ENCODE results near the gene CDH15.

Gene CDH15

DNA sequence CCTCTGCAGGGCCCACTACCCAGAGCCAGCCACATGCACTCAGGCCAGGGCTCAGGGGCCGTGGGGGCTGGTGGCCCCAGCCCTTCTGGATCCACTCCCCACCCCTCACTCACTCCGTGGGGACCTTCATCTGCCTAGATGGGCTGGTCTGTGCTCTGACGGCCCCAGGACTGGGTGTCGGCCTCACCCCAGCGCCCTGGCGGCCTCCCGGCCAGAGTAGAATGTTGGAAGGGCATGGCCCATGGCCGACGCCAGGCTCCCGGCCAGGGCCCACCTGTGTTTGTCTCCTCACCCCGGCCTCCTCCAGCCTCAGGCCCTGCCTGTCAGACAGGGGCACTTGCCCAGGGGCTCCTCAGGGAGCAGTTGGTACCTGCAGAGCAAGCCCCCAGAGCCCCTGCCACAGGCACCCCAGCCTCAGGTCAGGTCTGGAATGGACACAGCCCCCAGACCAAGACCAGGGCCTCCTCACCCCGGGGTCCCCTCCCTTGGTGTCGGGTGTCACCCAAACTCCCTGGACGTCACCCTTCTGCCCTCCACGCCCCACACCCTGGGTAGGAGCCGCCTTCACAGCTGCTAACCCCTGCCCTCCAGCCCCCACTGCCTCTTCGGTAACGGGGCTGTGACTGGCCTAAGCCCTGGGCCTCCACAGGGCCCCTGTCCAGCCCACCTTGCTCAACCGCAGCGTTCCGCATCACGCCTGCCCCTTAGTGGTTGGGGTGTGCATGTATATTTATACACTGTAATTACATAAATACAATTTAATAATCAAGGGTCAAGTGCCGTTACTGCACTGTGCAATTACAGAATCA is 3.0 kb upstream of the CDH15 start:
- peaks cover 9% of the 10 kb centered on the region for H3K27me3 ChIP-seq (ENCODE audit: low read depth, low read length)

DNA sequence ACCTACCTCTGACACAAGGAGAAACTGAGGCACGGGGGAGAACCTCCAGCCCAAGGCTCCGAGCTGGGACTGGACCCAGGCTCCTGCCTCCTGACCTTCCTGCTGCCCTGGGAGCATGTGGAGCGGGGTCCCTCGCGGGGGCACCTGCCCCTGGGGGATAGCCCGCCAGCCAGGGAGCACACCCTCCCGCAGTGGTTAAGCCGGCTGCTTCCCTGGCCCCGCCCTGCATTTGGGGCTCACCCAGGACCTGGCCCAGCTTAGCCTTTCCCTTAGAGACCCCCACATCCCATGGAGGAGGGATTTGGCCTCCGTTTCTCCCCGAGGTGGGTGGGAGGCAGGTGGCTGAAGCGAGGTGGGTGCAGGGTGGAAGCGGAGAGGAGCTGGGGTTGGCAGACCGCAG is 1.8 kb upstream of the CDH15 start:
- no peak overlapping the region for H3K27ac ChIP-seq (ENCODE audit: low read length)
- no peaks in the 10 kb centered on the region for H3K36me3 ChIP-seq (ENCODE audit: control insufficient read depth in 1 of 2, insufficient read depth in 2 of 2, low read length in 2 of 2)
- H3K4me1 ChIP-seq (ENCODE audit: control insufficient read depth in 1 of 2, insufficient read depth in 2 of 2, low read length in 2 of 2), result peaks cover 0 to 20% of the 10 kb centered on the region in 2 donors
- H3K27me3 ChIP-seq (ENCODE audit: low read depth, low read length), result peaks cover 9% of the 10 kb centered on the region
- no peaks in the 10 kb centered on the region for H3K9me3 ChIP-seq (ENCODE audit: control insufficient read depth in 1 of 2, low read length in 2 of 2)
- H3K4me3 ChIP-seq (ENCODE audit: low read depth in 1 of 2, low read length in 2 of 2), result no peak overlapping the region

More for the DNA sequence above, 3.0 kb upstream of the CDH15 start:
- H3K9me3 ChIP-seq (ENCODE audit: control insufficient read depth in 1 of 2, low read length in 2 of 2), result no peaks in the 10 kb centered on the region
- H3K4me1 ChIP-seq (ENCODE audit: control insufficient read depth in 1 of 2, insufficient read depth in 2 of 2, low read length in 2 of 2), result peaks cover 0 to 20% of the 10 kb centered on the region in 2 donors
- no peaks in the 10 kb centered on the region for H3K36me3 ChIP-seq (ENCODE audit: control insufficient read depth in 1 of 2, insufficient read depth in 2 of 2, low read length in 2 of 2)
- no peak overlapping the region for H3K27ac ChIP-seq (ENCODE audit: low read length)
- no peak overlapping the region for H3K4me3 ChIP-seq (ENCODE audit: low read depth in 1 of 2, low read length in 2 of 2)

DNA sequence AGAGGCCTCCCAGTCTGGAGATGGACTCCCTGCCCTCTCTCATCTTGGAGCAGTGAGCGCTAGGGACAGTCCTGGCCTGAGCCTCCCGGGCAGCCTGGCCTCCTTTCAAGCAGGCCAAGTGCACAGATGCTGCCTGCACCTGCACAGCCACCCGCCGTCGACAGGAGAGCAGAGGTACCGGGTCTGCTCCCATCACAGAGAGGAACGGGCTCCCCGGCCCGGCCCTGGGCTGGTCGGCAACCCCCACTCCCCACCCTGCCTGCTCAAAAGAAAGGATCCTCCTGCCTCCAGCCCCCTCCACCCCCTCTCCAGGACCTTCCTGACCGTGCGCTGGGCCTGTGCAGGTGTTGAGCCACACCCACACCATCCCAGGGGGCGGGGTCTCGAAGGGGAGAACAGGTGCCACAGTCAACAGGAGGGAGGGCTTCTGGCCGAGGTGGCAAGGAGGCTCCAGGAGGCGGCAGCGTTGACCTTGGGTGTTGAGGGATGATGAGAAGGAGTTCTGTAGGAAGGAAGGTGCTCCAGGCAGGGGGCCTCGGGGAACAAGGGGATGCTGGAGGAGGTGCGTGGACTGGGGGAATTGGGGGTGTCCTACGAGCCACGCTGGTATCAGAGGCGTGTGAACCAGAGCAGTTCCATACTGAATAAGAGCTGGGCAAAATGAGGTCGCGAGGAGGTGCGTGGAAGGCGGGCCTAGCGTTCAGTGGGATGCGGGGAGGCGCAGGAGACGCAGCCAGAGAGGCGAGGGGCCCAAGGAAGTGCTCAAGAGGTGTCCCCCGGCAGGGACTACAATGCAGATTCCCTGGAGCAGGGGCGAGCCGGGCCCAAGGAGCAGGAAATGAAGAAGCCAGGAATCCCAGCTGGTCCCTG is 967 bp upstream of the CDH15 start:
- Histone ChIP-seq H3K27me3 (ENCODE audit: low read depth, low read length) (peaks cover 9% of the 10 kb centered on the region), H3K9me3 (ENCODE audit: control insufficient read depth in 1 of 2, low read length in 2 of 2) (no peaks in the 10 kb centered on the region), H3K27ac (ENCODE audit: low read length) (no peak overlapping the region), H3K36me3 (ENCODE audit: control insufficient read depth in 1 of 2, insufficient read depth in 2 of 2, low read length in 2 of 2) (no peaks in the 10 kb centered on the region), H3K4me3 (ENCODE audit: low read depth in 1 of 2, low read length in 2 of 2) (peak overlapping the region in 1 of 2 donors; percentile 21), H3K4me1 (ENCODE audit: control insufficient read depth in 1 of 2, insufficient read depth in 2 of 2, low read length in 2 of 2) (peaks cover 0 to 20% of the 10 kb centered on the region in 2 donors)

DNA sequence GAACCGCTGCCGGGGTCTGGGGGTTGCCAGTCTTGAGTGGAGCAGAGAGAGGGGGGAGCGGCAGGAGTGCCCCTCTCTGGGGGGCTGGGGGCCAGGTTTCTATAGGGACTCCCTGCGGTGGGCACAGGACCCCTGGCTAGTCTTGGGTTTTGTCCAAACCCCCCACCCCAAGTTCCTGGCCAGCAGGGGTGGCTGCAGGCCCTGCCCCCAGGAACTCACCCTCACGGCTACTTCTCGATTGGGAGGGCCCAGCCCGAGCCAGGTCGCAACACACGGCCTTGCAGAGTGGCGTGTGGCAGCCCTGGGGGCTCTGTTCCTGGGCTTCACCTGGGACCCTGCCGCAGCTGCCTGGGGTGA is 601 bp downstream of the CDH15 start:
- Histone ChIP-seq H3K27ac (ENCODE audit: low read length) (no peak overlapping the region), H3K9me3 (ENCODE audit: control insufficient read depth in 1 of 2, low read length in 2 of 2) (no peaks in the 10 kb centered on the region), H3K36me3 (ENCODE audit: control insufficient read depth in 1 of 2, insufficient read depth in 2 of 2, low read length in 2 of 2) (no peaks in the 10 kb centered on the region), H3K4me1 (ENCODE audit: control insufficient read depth in 1 of 2, insufficient read depth in 2 of 2, low read length in 2 of 2) (peaks cover 0 to 16% of the 10 kb centered on the region in 2 donors), H3K4me3 (ENCODE audit: low read depth in 1 of 2, low read length in 2 of 2) (no peak overlapping the region), H3K27me3 (ENCODE audit: low read depth, low read length) (peaks cover 9% of the 10 kb centered on the region)

DNA sequence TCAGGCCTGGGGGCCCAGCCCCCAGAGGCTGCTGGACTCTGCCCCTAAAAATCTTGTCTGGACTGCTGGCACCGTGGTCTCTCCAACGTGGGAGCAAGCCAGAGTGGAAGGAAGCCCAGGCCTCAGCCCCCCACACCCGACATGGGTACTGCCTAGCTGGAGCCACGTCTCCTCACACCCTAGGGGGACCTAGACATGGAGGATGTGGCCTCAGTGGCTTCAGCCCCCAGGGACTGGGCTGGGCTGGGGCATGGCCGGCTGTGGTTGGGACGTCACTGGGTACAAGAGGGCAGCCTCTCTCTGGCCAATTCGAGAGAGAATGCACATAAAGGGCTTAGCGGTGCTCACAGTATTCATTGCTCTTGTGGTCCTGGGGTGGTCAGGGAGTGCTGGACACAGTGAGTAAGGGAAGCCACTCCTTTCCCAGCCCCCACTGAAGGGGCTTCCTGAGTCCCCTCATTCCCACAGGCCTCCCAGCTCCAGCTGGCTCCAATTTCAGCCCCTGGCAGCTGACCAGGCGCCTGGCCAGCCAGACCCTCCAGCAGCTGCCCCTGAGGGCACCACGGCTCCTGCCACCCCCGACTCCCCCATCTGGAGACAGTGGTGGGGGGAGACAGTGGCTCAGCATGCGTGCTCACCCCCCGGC is 1.1 kb downstream of the CDH15 start:
- Histone ChIP-seq H3K4me3 (ENCODE audit: low read depth in 1 of 2, low read length in 2 of 2) (no peak overlapping the region), H3K4me1 (ENCODE audit: control insufficient read depth in 1 of 2, insufficient read depth in 2 of 2, low read length in 2 of 2) (peaks cover 0 to 13% of the 10 kb centered on the region in 2 donors), H3K36me3 (ENCODE audit: control insufficient read depth in 1 of 2, insufficient read depth in 2 of 2, low read length in 2 of 2) (no peaks in the 10 kb centered on the region), H3K27me3 (ENCODE audit: low read depth, low read length) (peaks cover 9% of the 10 kb centered on the region), H3K27ac (ENCODE audit: low read length) (no peak overlapping the region), H3K9me3 (ENCODE audit: control insufficient read depth in 1 of 2, low read length in 2 of 2) (no peaks in the 10 kb centered on the region)

DNA sequence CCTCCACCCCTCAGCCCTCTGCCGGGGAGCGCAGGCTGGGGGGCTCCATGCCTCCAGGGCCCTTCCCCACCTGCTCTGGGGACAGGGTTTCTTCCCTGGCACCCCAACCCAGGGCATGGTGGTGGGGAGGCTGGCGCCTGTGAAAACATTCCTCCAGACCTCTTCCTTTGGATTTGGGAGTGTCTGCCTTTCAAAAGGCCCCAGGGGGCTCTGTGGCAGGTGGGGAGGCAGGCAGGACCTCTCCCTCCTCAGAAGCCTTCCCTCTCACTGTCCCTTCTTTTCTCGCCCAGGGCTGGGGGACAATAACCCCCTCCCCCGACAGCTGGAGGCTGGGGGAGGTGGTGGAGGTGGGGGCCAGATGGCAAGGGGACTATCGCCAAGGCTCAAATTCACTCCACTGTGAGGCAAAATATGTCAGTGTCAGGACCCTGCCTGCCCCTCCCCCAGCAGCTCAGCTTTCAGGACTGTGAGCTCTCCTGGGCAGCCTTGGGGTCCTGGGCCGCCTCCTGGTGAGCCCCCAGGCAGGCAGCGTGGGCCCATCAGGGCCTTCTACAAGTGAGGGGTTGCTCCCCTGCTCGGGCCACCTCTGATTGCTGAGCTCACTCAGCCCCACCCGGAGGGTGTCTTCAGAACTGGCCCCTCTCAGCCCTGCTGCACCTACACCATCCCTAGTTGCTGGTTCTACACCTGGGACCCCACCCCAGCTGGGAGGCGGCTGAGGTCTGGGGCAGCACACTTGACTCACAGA is 1.8 kb downstream of the CDH15 start:
- peaks cover 9% of the 10 kb centered on the region for H3K27me3 ChIP-seq (ENCODE audit: low read depth, low read length)
- H3K4me3 ChIP-seq (ENCODE audit: low read depth in 1 of 2, low read length in 2 of 2), result no peak overlapping the region
- peaks cover 0 to 13% of the 10 kb centered on the region in 2 donors for H3K4me1 ChIP-seq (ENCODE audit: control insufficient read depth in 1 of 2, insufficient read depth in 2 of 2, low read length in 2 of 2)
- no peaks in the 10 kb centered on the region for H3K9me3 ChIP-seq (ENCODE audit: control insufficient read depth in 1 of 2, low read length in 2 of 2)
- H3K36me3 ChIP-seq (ENCODE audit: control insufficient read depth in 1 of 2, insufficient read depth in 2 of 2, low read length in 2 of 2), result no peaks in the 10 kb centered on the region
- no peak overlapping the region for H3K27ac ChIP-seq (ENCODE audit: low read length)

DNA sequence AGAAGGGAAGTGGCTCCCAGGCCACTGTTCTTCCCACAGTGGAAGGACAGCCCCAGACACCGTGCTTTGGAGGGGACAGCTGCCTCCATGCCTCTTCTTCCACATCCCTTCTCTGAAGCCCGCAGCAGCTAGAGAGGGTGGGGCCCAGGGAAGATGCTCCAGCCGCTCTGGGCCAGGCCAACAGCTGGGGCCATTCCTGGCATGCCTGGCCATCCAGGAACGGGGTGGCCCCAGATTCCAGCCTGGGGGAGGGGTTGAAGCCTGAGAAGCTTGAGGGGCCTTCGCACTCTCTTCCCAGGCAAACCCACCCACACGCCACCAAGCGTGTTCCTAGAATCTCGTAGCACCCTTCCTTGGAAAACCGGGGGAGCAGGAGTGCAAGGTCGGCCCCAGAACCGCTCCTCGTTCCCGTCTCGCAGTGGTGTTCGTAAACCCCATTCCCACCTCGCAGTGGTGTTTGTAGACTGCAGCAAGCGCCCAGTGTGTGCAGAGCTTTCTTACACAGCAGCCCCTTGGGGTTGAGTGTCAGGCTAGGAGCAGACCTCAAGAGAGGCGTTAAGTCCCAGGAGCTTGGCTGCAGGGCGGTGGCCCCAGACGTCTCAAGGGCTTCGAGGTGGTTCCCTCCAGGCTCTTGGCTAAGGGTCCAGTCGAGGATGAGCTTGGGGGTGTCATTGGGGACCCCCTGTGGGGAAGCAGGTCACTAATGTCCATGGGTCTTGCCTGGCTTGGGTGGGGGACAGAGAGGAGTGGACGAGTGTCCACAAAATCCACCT is 2.7 kb downstream of the CDH15 start:
- Histone ChIP-seq H3K27ac (ENCODE audit: low read length) (no peak overlapping the region), H3K27me3 (ENCODE audit: low read depth, low read length) (peaks cover 4% of the 10 kb centered on the region)

DNA sequence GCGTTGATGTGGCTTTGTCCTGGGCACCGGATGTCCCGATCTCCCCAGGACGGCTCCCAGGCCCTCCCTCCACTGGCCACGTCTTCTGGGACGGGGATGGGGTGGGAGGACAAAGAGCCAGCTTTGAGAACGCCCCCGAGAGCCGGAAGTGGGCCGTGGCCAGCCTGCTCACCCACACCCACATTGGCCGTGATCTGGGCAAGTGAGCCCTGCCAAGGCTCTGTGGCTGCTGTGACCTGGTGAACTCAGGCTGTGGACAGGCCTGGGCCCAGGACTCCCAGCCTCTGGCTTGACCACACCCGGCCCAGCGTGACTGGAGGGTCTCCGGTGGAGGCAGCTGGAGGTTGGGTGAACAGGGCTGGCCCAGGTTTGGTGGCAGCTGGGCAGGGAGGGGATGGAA is 3.3 kb downstream of the CDH15 start:
- Histone ChIP-seq H3K4me3 (ENCODE audit: low read depth in 1 of 2, low read length in 2 of 2) (no peak overlapping the region), H3K4me1 (ENCODE audit: control insufficient read depth in 1 of 2, insufficient read depth in 2 of 2, low read length in 2 of 2) (peaks cover 0 to 13% of the 10 kb centered on the region in 2 donors), H3K36me3 (ENCODE audit: control insufficient read depth in 1 of 2, insufficient read depth in 2 of 2, low read length in 2 of 2) (no peaks in the 10 kb centered on the region), H3K27me3 (ENCODE audit: low read depth, low read length) (peaks cover 4% of the 10 kb centered on the region), H3K9me3 (ENCODE audit: control insufficient read depth in 1 of 2, low read length in 2 of 2) (no peaks in the 10 kb centered on the region), H3K27ac (ENCODE audit: low read length) (no peak overlapping the region)

More for the DNA sequence above, 2.7 kb downstream of the CDH15 start:
- no peaks in the 10 kb centered on the region for H3K36me3 ChIP-seq (ENCODE audit: control insufficient read depth in 1 of 2, insufficient read depth in 2 of 2, low read length in 2 of 2)
- peaks cover 0 to 13% of the 10 kb centered on the region in 2 donors for H3K4me1 ChIP-seq (ENCODE audit: control insufficient read depth in 1 of 2, insufficient read depth in 2 of 2, low read length in 2 of 2)
- no peak overlapping the region for H3K4me3 ChIP-seq (ENCODE audit: low read depth in 1 of 2, low read length in 2 of 2)
- H3K9me3 ChIP-seq (ENCODE audit: control insufficient read depth in 1 of 2, low read length in 2 of 2), result no peaks in the 10 kb centered on the region

DNA sequence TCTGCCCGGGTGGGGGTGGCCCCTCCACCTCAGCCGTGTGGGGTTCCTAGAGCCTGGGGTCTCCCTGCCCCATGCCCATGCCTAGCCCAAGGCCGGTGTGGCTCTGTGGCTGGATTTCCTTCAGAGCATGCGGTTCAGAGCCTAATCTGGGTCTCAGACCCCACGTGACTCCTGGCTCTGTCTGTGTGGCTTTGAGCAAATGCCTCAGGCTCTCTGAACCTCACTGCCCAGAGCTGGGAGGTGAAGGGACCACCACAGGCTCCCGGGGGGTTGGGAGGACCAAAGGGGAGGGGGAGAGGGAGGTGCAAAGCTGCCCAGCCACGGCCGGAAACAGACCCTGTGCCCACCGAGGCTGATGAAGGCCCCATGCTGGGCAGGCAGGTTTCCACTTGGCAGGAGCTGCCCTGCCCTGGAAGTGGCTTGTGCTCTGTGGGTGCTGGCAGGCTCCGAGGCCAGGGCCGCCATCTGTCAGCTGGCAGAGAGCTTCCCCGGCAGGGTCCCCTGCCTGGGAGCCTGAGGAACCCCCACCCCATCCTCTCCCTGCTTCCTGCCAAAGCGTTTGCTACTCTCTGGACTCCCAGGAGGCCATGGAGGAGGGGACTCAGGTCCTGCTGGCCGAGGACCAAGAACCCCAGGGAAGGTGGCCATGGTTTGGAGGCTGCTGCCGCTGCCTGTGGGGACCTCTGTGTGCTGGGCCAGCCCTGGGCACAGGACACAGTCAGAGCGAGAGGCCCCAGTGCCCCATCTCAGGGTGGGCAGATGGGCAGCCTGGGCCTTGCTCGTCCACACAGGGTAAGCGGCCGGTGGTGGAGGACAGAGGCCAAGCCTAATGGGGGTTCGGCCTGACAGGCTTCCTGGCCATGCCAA is 4.0 kb downstream of the CDH15 start:
- H3K36me3 ChIP-seq (ENCODE audit: control insufficient read depth in 1 of 2, insufficient read depth in 2 of 2, low read length in 2 of 2), result no peaks in the 10 kb centered on the region
- H3K4me3 ChIP-seq (ENCODE audit: low read depth in 1 of 2, low read length in 2 of 2), result no peak overlapping the region
- H3K27me3 ChIP-seq (ENCODE audit: low read depth, low read length), result peaks cover 4% of the 10 kb centered on the region
- no peak overlapping the region for H3K27ac ChIP-seq (ENCODE audit: low read length)
- no peaks in the 10 kb centered on the region for H3K9me3 ChIP-seq (ENCODE audit: control insufficient read depth in 1 of 2, low read length in 2 of 2)
- peaks cover 0 to 10% of the 10 kb centered on the region in 2 donors for H3K4me1 ChIP-seq (ENCODE audit: control insufficient read depth in 1 of 2, insufficient read depth in 2 of 2, low read length in 2 of 2)
